B cell (primary cell): ENCODE data around the gene SLIT3. TPM values are rescaled to one million over a fixed set of nuclear protein-coding genes. Genes with fewer than 3 reads are reported as not detected.

Source experiments
- ATAC-seq: fragments of 200-7000 bp; cut with Tn5 transposase; one replicate; pipeline ENCODE4 v1.10.0; 2021; ENCODE audit warnings: low read depth, mild to moderate bottlenecking, moderate number of reproducible peaks, moderate library complexity
- CTCF ChIA-PET: fragments of 350-600 bp; sonication (Branson Sonifier 250); formaldehyde crosslinking; loops from one replicate; lab custom pipeline; 2021; ENCODE audit warnings: antibody characterized with exemption, inconsistent platforms; lab: Charles Lee
- POLR2A ChIA-PET: fragments of 350-600 bp; sonication (Branson Sonifier 250); formaldehyde crosslinking; loops from one replicate; lab custom pipeline; 2021; ENCODE audit warnings: antibody characterized with exemption; lab: Charles Lee
- DNase-seq: peaks from one replicate; pipeline ENCODE4 v3.0.0; 2013
- H2AFZ ChIP-seq: 2 replicates; pipeline ENCODE4 v1.6.1; 2012; ENCODE audit warnings: mild to moderate bottlenecking, low read depth, low read length; ENCODE audit not compliant: insufficient read depth, poor library complexity, severe bottlenecking
- H3K27ac ChIP-seq, 2 donors: 1 replicate in 1 of 2; 2 replicates in 1 of 2; pipeline ENCODE4 v1.5.1; 2012 to 2013; ENCODE audit warnings: low read length in 2 of 2, mild to moderate bottlenecking in 2 of 2, moderate library complexity in 1 of 2
- H3K27me3 ChIP-seq, 4 experiments: fragments of 200-600 bp in 1 of 4; sonication (generic) in 1 of 4; replicated peaks in 1 of 4; 1 replicate in 2 of 4; 2 replicates in 2 of 4; pipeline versions ENCODE4 v1.6.1 to v1.7.0; 2013 to 2016; ENCODE audit warnings: low read length in 3 of 4, mild to moderate bottlenecking in 2 of 4, mixed read lengths in 1 of 4, moderate library complexity in 1 of 4; ENCODE audit not compliant: insufficient read depth in 4 of 4, control insufficient read depth in 3 of 4; ENCODE audit errors: control extremely low read depth in 1 of 4
- H3K36me3 ChIP-seq, 2 experiments: replicated peaks in 1 of 2; 1 replicate in 1 of 2; 2 replicates in 1 of 2; pipeline versions ENCODE4 v1.6.1 to v1.7.1; 2013; ENCODE audit warnings: low read length in 1 of 2; ENCODE audit not compliant: insufficient read depth in 2 of 2, control insufficient read depth in 1 of 2; ENCODE audit errors: control extremely low read depth in 1 of 2, extremely low read depth in 1 of 2
- H3K4me1 ChIP-seq, 2 donors: fragments of 200-600 bp in 1 of 2; sonication (generic) in 1 of 2; 1 replicate in 1 of 2; 2 replicates in 1 of 2; pipeline versions ENCODE4 v1.5.1 to v1.6.1; 2013 to 2017; ENCODE audit warnings: low read length in 2 of 2; ENCODE audit not compliant: control insufficient read depth in 2 of 2, insufficient read depth in 2 of 2
- H3K4me2 ChIP-seq: replicated peaks from 2 replicates; pipeline ENCODE3; 2012; ENCODE audit warnings: mild to moderate bottlenecking, low read depth, low read length; ENCODE audit not compliant: poor library complexity, severe bottlenecking
- H3K4me3 ChIP-seq, 5 experiments: fragments of 200-600 bp in 1 of 5; sonication (generic) in 1 of 5; 1 replicate in 3 of 5; 2 replicates in 2 of 5; pipeline versions ENCODE4 v1.5.1 to v1.7.0; 2011 to 2016; ENCODE audit warnings: low read length in 4 of 5, mild to moderate bottlenecking in 4 of 5, low read depth in 2 of 5, control low read depth in 1 of 5, moderate library complexity in 1 of 5; ENCODE audit not compliant: insufficient read depth in 1 of 5; ENCODE audit errors: control extremely low read depth in 1 of 5, extremely low read depth in 1 of 5
- H3K79me2 ChIP-seq: fragments of 200-600 bp; sonication (generic); one replicate; pipeline ENCODE4 v1.6.0; 2016; ENCODE audit warnings: low read length; ENCODE audit not compliant: control insufficient read depth, insufficient read depth
- H3K9ac ChIP-seq: fragments of 200-600 bp; sonication (generic); 2 replicates; pipeline ENCODE4 v1.6.1; 2017; ENCODE audit warnings: mild to moderate bottlenecking, low read length, moderate library complexity
- H3K9me3 ChIP-seq, 3 donors: one replicate each; pipeline versions ENCODE4 v1.6.1 to v1.7.1; 2013; ENCODE audit warnings: low read length in 2 of 3; ENCODE audit not compliant: control insufficient read depth in 2 of 3, insufficient read depth in 1 of 3; ENCODE audit errors: control extremely low read depth in 1 of 3
- H4K20me1 ChIP-seq: 2 replicates; pipeline ENCODE4 v1.6.0; 2012; ENCODE audit warnings: mild to moderate bottlenecking, low read length; ENCODE audit not compliant: insufficient read depth, control insufficient read depth, poor library complexity, severe bottlenecking
- H3K27ac Mint-ChIP-seq: one replicate; pipeline ENCODE4 v1.8.0; 2021; ENCODE audit warnings: mixed read lengths
- H3K27me3 Mint-ChIP-seq: one replicate; pipeline ENCODE4 v1.8.0; 2021; ENCODE audit warnings: mixed read lengths
- H3K4me1 Mint-ChIP-seq: one replicate; pipeline ENCODE4 v1.8.0; 2021; ENCODE audit warnings: mixed read lengths
- H3K4me3 Mint-ChIP-seq: one replicate; pipeline ENCODE4 v1.8.0; 2021; ENCODE audit warnings: mixed read lengths
- H3K9me3 Mint-ChIP-seq: one replicate; pipeline ENCODE4 v1.8.0; 2022; ENCODE audit warnings: mixed read lengths; ENCODE audit not compliant: insufficient read depth
- EZH2 ChIP-seq: IDR thresholded peaks from 2 replicates; pipeline ENCODE4 v1.6.1; 2012; ENCODE audit warnings: borderline replicate concordance, low read depth, mild to moderate bottlenecking, moderate library complexity, low read length; ENCODE audit not compliant: insufficient read depth, poor library complexity, severe bottlenecking
- WGBS: methylation state at CpG from one replicate; pipeline ENCODE4 v1.1.5; 2013; ENCODE audit warnings: missing lambda C conversion rate; ENCODE audit not compliant: insufficient coverage; 5-methylcytosine and 5-hydroxymethylcytosine counted together
- intact Hi-C: fragments of 100-400 bp; cut with micrococcal nuclease; formaldehyde crosslinking; loops from one replicate; pipeline ENCODE4 v1.10.0; 2022
- polyA plus RNA-seq: library from polyadenylated mRNA; depleted of rRNA; stranded (reverse); fragments of >200 nt; gene quantifications from 2 replicates; pipeline ENCODE4 v1.2.3, GENCODE V29; 2012
- total RNA-seq, 2 donors: library from RNA; stranded (reverse); fragments of 120-200 nt in 1 of 2; gene quantifications; 1 replicate in 1 of 2; 2 replicates in 1 of 2; pipeline versions ENCODE4 v1.2.3 to v1.2.4, GENCODE V29; 2013 to 2022
- TF ChIP-seq, protein P1 (sequence below): fragments of 200-600 bp; IDR thresholded peaks from one replicate; pipeline ENCODE4 v1.8.0; 2022; ENCODE audit warnings: antibody characterized with exemption, mild to moderate bottlenecking

SLIT3 gene
- total and polyA plus RNA-seq, 2 donors (not counting 1 experiment from before 2014, with no cell fraction given), result not detected

DNA sequence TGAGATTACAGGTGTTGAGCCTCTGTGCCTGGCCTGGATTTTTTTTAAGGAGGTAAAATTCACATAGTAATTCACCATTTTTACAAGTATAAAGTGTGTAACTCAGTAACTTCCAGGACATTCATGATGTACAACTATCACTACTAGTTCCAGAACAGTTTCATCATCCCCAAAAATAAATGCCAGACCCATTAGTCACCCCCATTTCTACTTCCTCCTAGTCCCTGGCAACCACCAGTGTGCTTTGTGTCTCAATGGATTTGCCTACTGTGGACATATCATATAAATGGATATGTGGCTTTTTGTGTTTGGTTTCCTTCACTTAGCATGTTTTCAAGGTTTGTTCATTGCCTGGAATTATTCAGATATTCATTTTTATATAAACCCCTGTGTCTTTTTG lies 649.3 kb downstream of the SLIT3 start:
- H3K4me3 ChIP-seq, result no peak overlapping the region
- ATAC-seq (no peak), DNase-seq (no peak)
- CTCF ChIA-PET, result no interaction called here
- intact Hi-C loops, result no loop called here
- Mint-ChIP-seq H3K27ac (no peak overlapping the region), H3K27me3 (no peaks in the 10 kb centered on the region), H3K9me3 (no peaks in the 10 kb centered on the region), H3K4me3 (no peak overlapping the region), H3K4me1 (no peaks in the 10 kb centered on the region)
- no peaks in the 10 kb centered on the region for H4K20me1 ChIP-seq
- no peaks in the 10 kb centered on the region for H3K9me3 ChIP-seq
- no peaks in the 10 kb centered on the region for H3K79me2 ChIP-seq
- H3K27ac ChIP-seq, result no peak overlapping the region
- H3K4me1 ChIP-seq, result no peaks in the 10 kb centered on the region
- POLR2A ChIA-PET, result no interaction called here
- H3K9ac ChIP-seq, result no peak overlapping the region
- no peak overlapping the region for H2AFZ ChIP-seq
- H3K4me2 ChIP-seq, result no peak overlapping the region
- no peaks in the 10 kb centered on the region for H3K36me3 ChIP-seq
- no peak for TF ChIP-seq EZH2
- TF ChIP-seq, protein P1, sequence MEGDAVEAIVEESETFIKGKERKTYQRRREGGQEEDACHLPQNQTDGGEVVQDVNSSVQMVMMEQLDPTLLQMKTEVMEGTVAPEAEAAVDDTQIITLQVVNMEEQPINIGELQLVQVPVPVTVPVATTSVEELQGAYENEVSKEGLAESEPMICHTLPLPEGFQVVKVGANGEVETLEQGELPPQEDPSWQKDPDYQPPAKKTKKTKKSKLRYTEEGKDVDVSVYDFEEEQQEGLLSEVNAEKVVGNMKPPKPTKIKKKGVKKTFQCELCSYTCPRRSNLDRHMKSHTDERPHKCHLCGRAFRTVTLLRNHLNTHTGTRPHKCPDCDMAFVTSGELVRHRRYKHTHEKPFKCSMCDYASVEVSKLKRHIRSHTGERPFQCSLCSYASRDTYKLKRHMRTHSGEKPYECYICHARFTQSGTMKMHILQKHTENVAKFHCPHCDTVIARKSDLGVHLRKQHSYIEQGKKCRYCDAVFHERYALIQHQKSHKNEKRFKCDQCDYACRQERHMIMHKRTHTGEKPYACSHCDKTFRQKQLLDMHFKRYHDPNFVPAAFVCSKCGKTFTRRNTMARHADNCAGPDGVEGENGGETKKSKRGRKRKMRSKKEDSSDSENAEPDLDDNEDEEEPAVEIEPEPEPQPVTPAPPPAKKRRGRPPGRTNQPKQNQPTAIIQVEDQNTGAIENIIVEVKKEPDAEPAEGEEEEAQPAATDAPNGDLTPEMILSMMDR, result no peak
- H3K27me3 ChIP-seq, result no peaks in the 10 kb centered on the region

- H3K4me1 Mint-ChIP-seq, result no peaks in the 10 kb centered on the region
- no peak overlapping the region for H2AFZ ChIP-seq
- peaks cover 2% of the 10 kb centered on the region for H3K9me3 Mint-ChIP-seq
- no CpG with 5 or more reads among the region's 2 CpGs for WGBS
- no peaks in the 10 kb centered on the region for H3K4me1 ChIP-seq
- no peak overlapping the region for H3K4me3 Mint-ChIP-seq
- no peaks in the 10 kb centered on the region for H3K27me3 Mint-ChIP-seq
- no peak overlapping the region for H3K27ac Mint-ChIP-seq
- no peak for ATAC-seq
- TF ChIP-seq, protein P1, result no peak
- no peak for TF ChIP-seq EZH2
- ChIA-PET CTCF (no interaction called here), POLR2A (no interaction called here)
- no peak overlapping the region for H3K9ac ChIP-seq
- no peak overlapping the region for H3K27ac ChIP-seq
- H3K9me3 ChIP-seq, result no peaks in the 10 kb centered on the region
- no peak overlapping the region for H3K4me2 ChIP-seq
- intact Hi-C loops, result no loop called here
- no peaks in the 10 kb centered on the region for H3K36me3 ChIP-seq
- H3K27me3 ChIP-seq, result no peaks in the 10 kb centered on the region
- no peaks in the 10 kb centered on the region for H3K79me2 ChIP-seq
- DNase-seq, result no peak
- no peak overlapping the region for H3K4me3 ChIP-seq
- H4K20me1 ChIP-seq, result no peaks in the 10 kb centered on the region
Observed at GRCh38 chr5:168649306-168649705, 651.6 kb downstream of the SLIT3 start.
